HS-27A (cell line): ENCODE results near the gene NKD2.

Source experiments
- DNase-seq: peaks from one replicate; pipeline ENCODE4 v3.0.0-alpha.2; 2012; ENCODE audit warnings: low read depth, missing footprints

Gene NKD2

GRCh38 chr5:1044117-1044516 lies 35.5 kb downstream of the NKD2 start:
- no peak for DNase-seq

- no peak for DNase-seq
These were observed 37.5 kb downstream of the NKD2 start for GRCh38 chr5:1045960-1046560.

- DNase-seq, result no peak
These were observed 38.8 kb downstream of the NKD2 start for GRCh38 chr5:1047332-1047965.

- no peak for DNase-seq
These were observed 39.6 kb downstream of the NKD2 start for GRCh38 chr5:1048162-1048721.

GRCh38 chr5:1048861-1049838 lies 40.5 kb downstream of the NKD2 start:
- no peak for DNase-seq

GRCh38 chr5:1050423-1051365 lies 42.1 kb downstream of the NKD2 start:
- no peak for DNase-seq

GRCh38 chr5:1051366-1051720 lies 42.7 kb downstream of the NKD2 start:
- DNase-seq, result no peak

GRCh38 chr5:1052076-1052475 lies 43.5 kb downstream of the NKD2 start:
- DNase-seq, result no peak

- DNase-seq, result no peak
These were observed 44.2 kb downstream of the NKD2 start for GRCh38 chr5:1052641-1053390.

- DNase-seq, result no peak
These were observed 44.9 kb downstream of the NKD2 start for GRCh38 chr5:1053391-1054017.

GRCh38 chr5:1054018-1054798 lies 45.6 kb downstream of the NKD2 start:
- DNase-seq, result no peak

- no peak for DNase-seq
These were observed 46.5 kb downstream of the NKD2 start for GRCh38 chr5:1054799-1055775.

GRCh38 chr5:1055896-1056610 lies 47.5 kb downstream of the NKD2 start:
- no peak for DNase-seq

- DNase-seq, result no peak
These were observed 48.2 kb downstream of the NKD2 start for GRCh38 chr5:1056611-1057484.

- no peak for DNase-seq
These were observed 49.0 kb downstream of the NKD2 start for GRCh38 chr5:1057485-1058082.
